Epithelial cell of prostate (primary cell): ENCODE data around the gene RFNG.
"Not testable (repeated sequence)": the region's sequence is repeated elsewhere in the genome, so short reads cannot be mapped to it uniquely, and the experiment has no call there.

ENCODE experiments used
- DNase-seq: peaks from one replicate; pipeline ENCODE4 v3.0.0-alpha.2; 2011; ENCODE audit warnings: low read depth, low spot score
- H3K27ac ChIP-seq: fragments of 450-650 bp; 2 replicates; pipeline ENCODE4 v1.5.1; 2017; ENCODE audit warnings: mild to moderate bottlenecking

RFNG gene

GRCh38 chr17:82049106-82049505 lies 2.5 kb downstream of the RFNG start:
- DNase-seq = no peak
- no peak overlapping the region for H3K27ac ChIP-seq

GRCh38 chr17:82048571-82048971 lies 3.0 kb downstream of the RFNG start:
- no peak for DNase-seq
- H3K27ac ChIP-seq = no peak overlapping the region

GRCh38 chr17:82047914-82048570 lies 3.6 kb downstream of the RFNG start:
- no peak overlapping the region for H3K27ac ChIP-seq
- DNase-seq = no peak

- H3K27ac ChIP-seq = no peak overlapping the region
- no peak for DNase-seq
Measured at GRCh38 chr17:82047379-82047778, 4.2 kb downstream of the RFNG start.

GRCh38 chr17:82046903-82047302 lies 4.7 kb downstream of the RFNG start:
- H3K27ac ChIP-seq = no peak overlapping the region
- no peak for DNase-seq

GRCh38 chr17:82045936-82046484 lies 5.6 kb downstream of the RFNG start:
- H3K27ac ChIP-seq = no peak overlapping the region
- no peak for DNase-seq

- H3K27ac ChIP-seq = no peak overlapping the region
Measured at GRCh38 chr17:82043507-82043906, 8.1 kb downstream of the RFNG start.

GRCh38 chr17:82042649-82043048 lies 9.0 kb downstream of the RFNG start:
- DNase-seq = no peak
- no peak overlapping the region for H3K27ac ChIP-seq

More at GRCh38 chr17:82043507-82043906, 8.1 kb downstream of the RFNG start:
- DNase-seq = no peak

DNA sequence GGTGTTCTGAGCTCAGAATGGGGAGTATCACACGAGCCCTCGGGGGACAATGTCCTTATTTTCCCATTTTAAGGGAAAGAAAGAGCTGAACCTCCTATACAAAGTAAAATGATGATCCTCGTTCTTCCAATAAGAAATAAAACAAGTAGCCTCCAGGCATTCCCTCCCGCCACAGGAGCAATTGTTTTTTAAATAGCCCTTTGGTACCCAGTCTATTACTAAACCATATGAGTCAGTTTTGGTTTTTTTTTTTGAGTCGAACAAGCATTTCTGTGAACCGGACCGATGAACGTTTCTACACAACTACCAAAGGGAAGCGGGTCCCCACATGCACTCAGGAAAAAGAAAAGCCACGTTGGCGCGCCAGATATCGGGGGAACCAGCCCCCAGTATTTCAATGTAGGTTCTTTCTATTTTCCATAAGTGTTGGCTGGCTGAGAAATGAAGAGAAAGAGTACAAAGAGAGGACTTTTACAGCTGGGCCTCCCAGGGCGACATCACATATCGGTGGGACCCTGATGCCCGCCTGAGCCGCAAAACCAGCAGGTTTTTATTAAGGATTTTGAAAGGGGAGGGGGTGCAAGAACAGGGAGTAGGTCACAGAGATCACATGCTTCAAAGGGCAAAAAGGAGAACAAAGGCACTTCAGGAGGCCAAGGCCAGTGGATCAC lies 10.3 kb downstream of the RFNG start:
- no peak overlapping the region for H3K27ac ChIP-seq
- DNase-seq = no peak

DNA sequence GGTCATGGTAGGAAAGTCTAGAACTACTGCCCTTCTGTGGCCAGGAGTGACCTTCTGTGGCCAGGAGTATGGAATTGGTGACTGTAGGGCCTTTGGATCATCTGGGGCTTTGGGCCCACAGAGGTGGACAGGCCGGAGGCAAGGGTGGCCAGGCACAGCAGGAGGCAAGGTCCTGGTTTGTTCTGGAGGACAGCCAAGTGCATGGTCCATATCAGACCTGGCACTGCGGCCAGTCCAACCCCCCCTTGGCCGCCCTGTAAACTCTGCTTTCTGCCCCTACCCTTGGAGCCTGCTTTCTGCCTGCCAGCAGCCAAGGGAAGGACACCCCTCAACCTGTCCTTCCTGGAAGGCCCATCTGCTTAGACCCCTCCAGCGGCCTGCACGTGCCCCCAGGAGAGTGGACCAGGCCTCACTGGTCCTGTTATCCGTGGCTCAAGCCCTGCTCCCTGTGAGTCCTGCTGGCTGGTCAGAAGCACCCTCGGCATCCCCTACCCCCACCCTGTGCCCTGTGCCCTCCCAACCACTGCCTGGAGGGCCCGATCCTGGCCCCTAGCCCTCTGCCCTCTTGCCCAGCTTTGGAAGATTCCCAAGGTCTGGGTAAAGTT lies 11.8 kb downstream of the RFNG start:
- DNase-seq = no peak
- H3K27ac ChIP-seq = no peak overlapping the region

DNA sequence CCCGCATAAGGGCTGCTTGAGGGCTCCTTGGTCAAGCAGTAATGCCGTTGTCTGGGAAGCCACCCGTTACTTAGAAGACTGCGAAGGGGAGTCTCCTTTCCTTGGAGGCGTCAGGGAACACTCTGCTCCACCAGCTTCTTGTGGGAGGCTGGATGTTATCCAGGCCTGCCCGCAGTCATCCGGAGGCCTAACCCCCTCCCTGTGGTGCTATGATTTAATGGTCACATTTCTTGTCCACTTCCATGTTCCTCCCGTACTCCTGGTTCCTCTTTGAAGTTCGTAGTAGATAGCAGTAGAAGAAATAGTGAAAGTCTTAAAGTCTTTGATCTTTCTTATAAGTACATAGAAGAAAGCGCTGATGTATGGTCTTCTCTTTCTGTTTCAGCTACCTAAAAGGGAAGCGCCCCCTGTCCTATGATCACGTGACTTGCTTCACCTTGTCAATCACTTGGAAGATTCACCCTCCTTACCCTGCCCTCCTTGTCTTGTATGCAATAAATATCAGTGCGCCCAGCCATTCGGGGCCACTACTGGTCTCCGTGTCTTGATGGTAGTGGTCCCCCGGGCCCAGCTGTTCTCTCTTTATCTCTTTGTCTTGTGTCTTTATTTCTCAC lies 12.7 kb downstream of the RFNG start:
- not testable (repeated sequence) for DNase-seq, H3K27ac ChIP-seq

DNA sequence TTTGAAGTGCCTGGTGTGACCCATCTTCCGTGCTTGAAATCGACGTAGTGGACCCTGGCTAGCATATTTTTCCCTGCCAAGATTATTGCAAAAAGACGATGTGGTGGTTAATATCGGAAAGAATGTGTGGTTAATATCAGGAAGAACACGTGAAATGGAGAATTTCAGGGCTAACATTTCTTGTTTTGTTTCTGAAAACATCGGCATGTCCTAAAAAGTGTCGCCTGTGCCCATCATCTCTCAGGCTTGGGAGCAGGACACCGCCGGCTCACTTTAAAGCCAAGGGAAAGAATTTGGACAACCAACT lies 13.8 kb downstream of the RFNG start:
- H3K27ac ChIP-seq = peak overlapping the region; percentile 63

GRCh38 chr17:82037092-82037888 lies 14.3 kb downstream of the RFNG start, which contains the start of gene DCXR:
DCXR (minus strand) TSS chr17:82037697; CDS start chr17:82037682, 15 bp downstream.
- peak; percentile 80 for DNase-seq
- peak within 1 kb of the TSS; percentile 63 for H3K27ac ChIP-seq

More for the DNA sequence above, 13.8 kb downstream of the RFNG start:
- no peak for DNase-seq

DNA sequence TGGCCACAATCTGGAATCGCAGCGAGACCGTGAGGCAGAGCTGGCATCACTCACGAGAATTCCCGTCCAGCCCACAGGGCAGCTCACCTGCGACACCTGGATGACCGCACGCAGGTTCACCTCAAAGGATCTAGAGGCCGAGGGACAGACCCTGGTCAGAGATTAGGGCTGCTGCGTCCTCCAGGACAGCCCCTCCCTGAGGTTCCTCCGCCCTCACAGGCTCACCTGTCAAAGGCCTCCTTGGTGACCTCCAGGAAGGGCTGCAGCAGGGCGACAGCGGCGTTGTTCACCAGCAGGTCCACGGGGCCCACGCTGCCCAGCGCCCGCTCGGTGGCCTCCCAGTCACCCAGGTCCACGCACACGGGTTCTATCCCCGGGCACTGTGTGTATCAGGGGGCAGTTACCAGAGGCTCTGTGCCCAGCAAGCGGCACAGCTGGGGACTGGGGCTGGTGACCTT lies 14.9 kb downstream of the RFNG start:
- no peak for DNase-seq
- peak overlapping the region; percentile 63 for H3K27ac ChIP-seq

- H3K27ac ChIP-seq = no peak overlapping the region
- DNase-seq = no peak
Measured at GRCh38 chr17:82035956-82036633, 15.5 kb downstream of the RFNG start.

- H3K27ac ChIP-seq = no peak overlapping the region
- DNase-seq = no peak
Measured at GRCh38 chr17:82035488-82035887, 16.1 kb downstream of the RFNG start.

DNA sequence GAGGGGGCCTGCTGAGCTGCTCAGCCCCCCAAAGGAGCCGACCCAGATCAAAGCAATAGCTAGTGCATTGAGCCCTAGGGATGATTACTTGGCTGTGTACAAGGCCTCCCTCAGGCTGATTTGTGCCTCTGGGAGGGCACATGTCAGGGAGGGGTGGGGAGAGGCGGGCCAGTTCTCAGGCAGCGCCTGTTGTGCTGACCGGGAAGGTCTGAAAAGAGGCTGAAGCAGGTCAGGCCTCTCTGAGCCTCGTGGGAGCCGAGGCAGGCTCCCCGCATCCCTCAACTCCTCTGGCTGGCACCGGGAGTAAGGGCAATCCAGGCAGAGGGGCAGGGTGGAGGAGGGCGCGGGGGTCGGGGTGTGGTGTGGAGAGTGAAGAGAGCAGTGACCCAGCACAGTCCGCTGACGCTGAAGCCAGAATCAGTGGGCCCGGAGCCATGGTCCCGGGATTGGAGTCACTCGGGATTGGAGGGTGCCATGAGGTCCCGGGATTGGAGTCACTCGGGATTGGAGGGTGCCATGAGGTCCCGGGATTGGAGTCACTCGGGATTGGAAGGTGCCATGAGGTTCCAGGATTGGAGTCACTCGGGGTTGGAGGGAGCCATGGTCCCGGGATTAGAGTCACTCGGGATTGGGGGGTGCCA lies 17.1 kb downstream of the RFNG start:
- no peak overlapping the region for H3K27ac ChIP-seq
- DNase-seq = no peak

- no peak overlapping the region for H3K27ac ChIP-seq
- DNase-seq = no peak
Measured at GRCh38 chr17:82033359-82034085, 18.1 kb downstream of the RFNG start.
